GM19467 (cell line): ENCODE data around the gene FAM193A.

Source experiments
- ATAC-seq: cut with Tn5 transposase; IDR thresholded peaks from one replicate; pipeline ENCODE4 v1.9.1; 2021; ENCODE audit warnings: mild to moderate bottlenecking, moderate library complexity; ENCODE audit not compliant: unreplicated experiment

Gene FAM193A

GRCh38 chr4:2688697-2689096, 152.2 kb downstream of the FAM193A start:
- no peak for ATAC-seq

- no peak for ATAC-seq
Observed at GRCh38 chr4:2689114-2689513, 152.7 kb downstream of the FAM193A start.

GRCh38 chr4:2689825-2690700, 153.6 kb downstream of the FAM193A start:
- no peak for ATAC-seq

- ATAC-seq, result no peak
Observed at GRCh38 chr4:2691313-2691712, 154.9 kb downstream of the FAM193A start.

GRCh38 chr4:2691952-2692435, 155.5 kb downstream of the FAM193A start:
- no peak for ATAC-seq

GRCh38 chr4:2694691-2695090, 158.2 kb downstream of the FAM193A start:
- ATAC-seq, result no peak

GRCh38 chr4:2695346-2696060, 159.1 kb downstream of the FAM193A start:
- ATAC-seq, result no peak

GRCh38 chr4:2696423-2696822, 160.0 kb downstream of the FAM193A start:
- ATAC-seq, result peak; percentile 90

GRCh38 chr4:2697995-2698414, 161.6 kb downstream of the FAM193A start:
- ATAC-seq, result no peak

- no peak for ATAC-seq
Observed at GRCh38 chr4:2698504-2698903, 162.1 kb downstream of the FAM193A start.

GRCh38 chr4:2698951-2699505, 162.6 kb downstream of the FAM193A start:
- no peak for ATAC-seq

GRCh38 chr4:2699534-2699933, 163.1 kb downstream of the FAM193A start:
- no peak for ATAC-seq

GRCh38 chr4:2700031-2700430, 163.6 kb downstream of the FAM193A start:
- no peak for ATAC-seq

GRCh38 chr4:2702361-2702760, 165.9 kb downstream of the FAM193A start:
- ATAC-seq, result no peak

- ATAC-seq, result no peak
Observed at GRCh38 chr4:2702770-2703169, 166.3 kb downstream of the FAM193A start.

GRCh38 chr4:2712261-2712842, 175.9 kb downstream of the FAM193A start:
- ATAC-seq, result no peak

GRCh38 chr4:2713337-2713736, 176.9 kb downstream of the FAM193A start:
- ATAC-seq, result no peak

- ATAC-seq, result no peak
Observed at GRCh38 chr4:2714061-2714770, 177.8 kb downstream of the FAM193A start.

- ATAC-seq, result no peak
Observed at GRCh38 chr4:2714918-2715317, 178.5 kb downstream of the FAM193A start.

GRCh38 chr4:2715426-2715825, 179.0 kb downstream of the FAM193A start:
- no peak for ATAC-seq

- ATAC-seq, result no peak
Observed at GRCh38 chr4:2716236-2716635, 179.8 kb downstream of the FAM193A start.
